ENCODE results near the gene PKNOX2. TPM values are rescaled to one million over a fixed set of nuclear protein-coding genes. Genes with fewer than 3 reads are reported as not detected.

The PKNOX2 gene
- total RNA-seq, 1 experiment from 2014 or later: 3.7 TPM

DNA sequence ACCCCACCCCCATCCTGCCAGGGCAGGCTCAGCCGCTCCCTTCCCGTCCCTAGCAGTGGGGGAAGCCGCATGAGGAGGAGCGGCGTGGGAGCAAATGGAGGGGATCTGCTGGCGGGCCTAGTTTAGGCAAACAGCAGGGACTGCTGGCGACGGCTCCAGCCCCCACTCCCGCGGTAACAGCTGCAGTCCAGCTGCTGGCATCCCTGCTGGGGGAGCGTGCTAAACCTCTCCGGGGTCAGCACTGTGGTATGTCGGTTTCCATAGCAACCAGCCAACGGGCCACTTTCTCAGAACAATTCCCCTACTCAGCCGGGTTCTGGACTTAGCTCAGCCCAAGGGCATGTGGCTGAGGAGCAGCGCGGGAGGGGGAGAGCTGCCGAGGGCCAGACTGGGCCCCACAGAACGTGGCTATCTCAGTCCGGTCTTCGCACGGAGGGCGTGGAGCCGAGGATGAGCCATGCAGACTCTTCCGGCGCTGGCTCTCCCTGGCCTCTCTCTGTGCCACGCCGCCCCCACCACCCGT lies 98.8 kb downstream of the PKNOX2 start:
- CTCF ChIA-PET: interaction anchor here (0.8 to 3.6 kb wide), 16 partner anchors 39 to 387 kb away, joined by 3 to 29 read pairs (median 4); no protein-coding TSS in a partner anchor
- DNase-seq (ENCODE audit: low spot score): peak; percentile 88
- POLR2A ChIA-PET: interaction anchor here (0.6 to 1.9 kb wide), 3 partner anchors 24 to 693 kb away, joined by 3 to 7 read pairs (median 4); partner anchors contain the start of gene PKNOX2
- H3K27me3 Mint-ChIP-seq (ENCODE audit: low read depth): peaks cover 42% of the 10 kb centered on the region
- H3K4me3 Mint-ChIP-seq: peak overlapping the region; percentile 57
- ATAC-seq: peak; percentile 77
- H3K4me1 Mint-ChIP-seq: peaks cover 41% of the 10 kb centered on the region
- H3K36me3 Mint-ChIP-seq: no peaks in the 10 kb centered on the region
- H3K9me3 Mint-ChIP-seq: no peaks in the 10 kb centered on the region
- H3K27ac Mint-ChIP-seq: no peak overlapping the region
- TF ChIP-seq NFE2L1 (CRISPR knock-in tag; IDR thresholded peaks at IDR 0.05): peak; percentile 82; the same call in 1 of the 2 replicates
- TF ChIP-seq NR2C2 (CRISPR knock-in tag; IDR thresholded peaks at IDR 0.05): no peak
- TF ChIP-seq RORB (CRISPR knock-in tag; IDR thresholded peaks at IDR 0.05): no peak
- TF ChIP-seq, protein P1, sequence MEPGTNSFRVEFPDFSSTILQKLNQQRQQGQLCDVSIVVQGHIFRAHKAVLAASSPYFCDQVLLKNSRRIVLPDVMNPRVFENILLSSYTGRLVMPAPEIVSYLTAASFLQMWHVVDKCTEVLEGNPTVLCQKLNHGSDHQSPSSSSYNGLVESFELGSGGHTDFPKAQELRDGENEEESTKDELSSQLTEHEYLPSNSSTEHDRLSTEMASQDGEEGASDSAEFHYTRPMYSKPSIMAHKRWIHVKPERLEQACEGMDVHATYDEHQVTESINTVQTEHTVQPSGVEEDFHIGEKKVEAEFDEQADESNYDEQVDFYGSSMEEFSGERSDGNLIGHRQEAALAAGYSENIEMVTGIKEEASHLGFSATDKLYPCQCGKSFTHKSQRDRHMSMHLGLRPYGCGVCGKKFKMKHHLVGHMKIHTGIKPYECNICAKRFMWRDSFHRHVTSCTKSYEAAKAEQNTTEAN (CRISPR knock-in tag; IDR thresholded peaks at IDR 0.05): peak; percentile 64; the same call in 1 of the 2 replicates
- TF ChIP-seq TCF7 (CRISPR knock-in tag; IDR thresholded peaks at IDR 0.05; ENCODE audit: low read depth): 0 out of 2 replicates have a peak, but pooled peaks have one; percentile 66
- TF ChIP-seq, protein P2, sequence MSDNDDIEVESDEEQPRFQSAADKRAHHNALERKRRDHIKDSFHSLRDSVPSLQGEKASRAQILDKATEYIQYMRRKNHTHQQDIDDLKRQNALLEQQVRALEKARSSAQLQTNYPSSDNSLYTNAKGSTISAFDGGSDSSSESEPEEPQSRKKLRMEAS (CRISPR knock-in tag; IDR thresholded peaks at IDR 0.05): peak; percentile 91
- no peak for TF ChIP-seq KAT7 (CRISPR knock-in tag; IDR thresholded peaks at IDR 0.05; ENCODE audit: borderline replicate concordance)
- peak; percentile 70 for TF ChIP-seq FOXP1 (CRISPR knock-in tag; IDR thresholded peaks at IDR 0.05; ENCODE audit: borderline replicate concordance)
- TF ChIP-seq, protein P3, sequence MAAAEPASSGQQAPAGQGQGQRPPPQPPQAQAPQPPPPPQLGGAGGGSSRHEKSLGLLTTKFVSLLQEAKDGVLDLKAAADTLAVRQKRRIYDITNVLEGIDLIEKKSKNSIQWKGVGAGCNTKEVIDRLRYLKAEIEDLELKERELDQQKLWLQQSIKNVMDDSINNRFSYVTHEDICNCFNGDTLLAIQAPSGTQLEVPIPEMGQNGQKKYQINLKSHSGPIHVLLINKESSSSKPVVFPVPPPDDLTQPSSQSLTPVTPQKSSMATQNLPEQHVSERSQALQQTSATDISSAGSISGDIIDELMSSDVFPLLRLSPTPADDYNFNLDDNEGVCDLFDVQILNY (CRISPR knock-in tag; IDR thresholded peaks at IDR 0.05): peak; percentile 65; the same call in 1 of the 2 replicates
- TF ChIP-seq TEAD1 (CRISPR knock-in tag; IDR thresholded peaks at IDR 0.05): peak; percentile 30; the same call in 1 of the 2 replicates
- TF ChIP-seq, protein P4, sequence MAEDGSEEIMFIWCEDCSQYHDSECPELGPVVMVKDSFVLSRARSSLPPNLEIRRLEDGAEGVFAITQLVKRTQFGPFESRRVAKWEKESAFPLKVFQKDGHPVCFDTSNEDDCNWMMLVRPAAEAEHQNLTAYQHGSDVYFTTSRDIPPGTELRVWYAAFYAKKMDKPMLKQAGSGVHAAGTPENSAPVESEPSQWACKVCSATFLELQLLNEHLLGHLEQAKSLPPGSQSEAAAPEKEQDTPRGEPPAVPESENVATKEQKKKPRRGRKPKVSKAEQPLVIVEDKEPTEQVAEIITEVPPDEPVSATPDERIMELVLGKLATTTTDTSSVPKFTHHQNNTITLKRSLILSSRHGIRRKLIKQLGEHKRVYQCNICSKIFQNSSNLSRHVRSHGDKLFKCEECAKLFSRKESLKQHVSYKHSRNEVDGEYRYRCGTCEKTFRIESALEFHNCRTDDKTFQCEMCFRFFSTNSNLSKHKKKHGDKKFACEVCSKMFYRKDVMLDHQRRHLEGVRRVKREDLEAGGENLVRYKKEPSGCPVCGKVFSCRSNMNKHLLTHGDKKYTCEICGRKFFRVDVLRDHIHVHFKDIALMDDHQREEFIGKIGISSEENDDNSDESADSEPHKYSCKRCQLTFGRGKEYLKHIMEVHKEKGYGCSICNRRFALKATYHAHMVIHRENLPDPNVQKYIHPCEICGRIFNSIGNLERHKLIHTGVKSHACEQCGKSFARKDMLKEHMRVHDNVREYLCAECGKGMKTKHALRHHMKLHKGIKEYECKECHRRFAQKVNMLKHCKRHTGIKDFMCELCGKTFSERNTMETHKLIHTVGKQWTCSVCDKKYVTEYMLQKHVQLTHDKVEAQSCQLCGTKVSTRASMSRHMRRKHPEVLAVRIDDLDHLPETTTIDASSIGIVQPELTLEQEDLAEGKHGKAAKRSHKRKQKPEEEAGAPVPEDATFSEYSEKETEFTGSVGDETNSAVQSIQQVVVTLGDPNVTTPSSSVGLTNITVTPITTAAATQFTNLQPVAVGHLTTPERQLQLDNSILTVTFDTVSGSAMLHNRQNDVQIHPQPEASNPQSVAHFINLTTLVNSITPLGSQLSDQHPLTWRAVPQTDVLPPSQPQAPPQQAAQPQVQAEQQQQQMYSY (CRISPR knock-in tag; IDR thresholded peaks at IDR 0.05): 0 out of 2 replicates have a peak, but pooled peaks have one; percentile 41
- TF ChIP-seq, protein P5, sequence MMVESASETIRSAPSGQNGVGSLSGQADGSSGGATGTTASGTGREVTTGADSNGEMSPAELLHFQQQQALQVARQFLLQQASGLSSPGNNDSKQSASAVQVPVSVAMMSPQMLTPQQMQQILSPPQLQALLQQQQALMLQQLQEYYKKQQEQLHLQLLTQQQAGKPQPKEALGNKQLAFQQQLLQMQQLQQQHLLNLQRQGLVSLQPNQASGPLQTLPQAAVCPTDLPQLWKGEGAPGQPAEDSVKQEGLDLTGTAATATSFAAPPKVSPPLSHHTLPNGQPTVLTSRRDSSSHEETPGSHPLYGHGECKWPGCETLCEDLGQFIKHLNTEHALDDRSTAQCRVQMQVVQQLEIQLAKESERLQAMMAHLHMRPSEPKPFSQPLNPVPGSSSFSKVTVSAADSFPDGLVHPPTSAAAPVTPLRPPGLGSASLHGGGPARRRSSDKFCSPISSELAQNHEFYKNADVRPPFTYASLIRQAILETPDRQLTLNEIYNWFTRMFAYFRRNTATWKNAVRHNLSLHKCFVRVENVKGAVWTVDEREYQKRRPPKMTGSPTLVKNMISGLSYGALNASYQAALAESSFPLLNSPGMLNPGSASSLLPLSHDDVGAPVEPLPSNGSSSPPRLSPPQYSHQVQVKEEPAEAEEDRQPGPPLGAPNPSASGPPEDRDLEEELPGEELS (CRISPR knock-in tag; IDR thresholded peaks at IDR 0.05): peak; percentile 73
- TF ChIP-seq, protein P6, sequence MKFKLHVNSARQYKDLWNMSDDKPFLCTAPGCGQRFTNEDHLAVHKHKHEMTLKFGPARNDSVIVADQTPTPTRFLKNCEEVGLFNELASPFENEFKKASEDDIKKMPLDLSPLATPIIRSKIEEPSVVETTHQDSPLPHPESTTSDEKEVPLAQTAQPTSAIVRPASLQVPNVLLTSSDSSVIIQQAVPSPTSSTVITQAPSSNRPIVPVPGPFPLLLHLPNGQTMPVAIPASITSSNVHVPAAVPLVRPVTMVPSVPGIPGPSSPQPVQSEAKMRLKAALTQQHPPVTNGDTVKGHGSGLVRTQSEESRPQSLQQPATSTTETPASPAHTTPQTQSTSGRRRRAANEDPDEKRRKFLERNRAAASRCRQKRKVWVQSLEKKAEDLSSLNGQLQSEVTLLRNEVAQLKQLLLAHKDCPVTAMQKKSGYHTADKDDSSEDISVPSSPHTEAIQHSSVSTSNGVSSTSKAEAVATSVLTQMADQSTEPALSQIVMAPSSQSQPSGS (CRISPR knock-in tag; IDR thresholded peaks at IDR 0.05; ENCODE audit: borderline replicate concordance, low read depth): 0 out of 2 replicates have a peak, but pooled peaks have one; percentile 43
- peak; percentile 19; the same call in 1 of the 2 replicates for TF ChIP-seq CREM (CRISPR knock-in tag; IDR thresholded peaks at IDR 0.05)
- peak; percentile 56 for TF ChIP-seq SP1 (CRISPR knock-in tag; conservative IDR thresholded peaks at IDR 0.05)
- TF ChIP-seq ATF1 (CRISPR knock-in tag; IDR thresholded peaks at IDR 0.05): 0 out of 2 replicates have a peak, but pooled peaks have one; percentile 78
- TF ChIP-seq MYBL2 (CRISPR knock-in tag; IDR thresholded peaks at IDR 0.05): no peak; the same call in 1 of the 2 replicates
- 0 out of 2 replicates have a peak, but pooled peaks have one; percentile 54 for TF ChIP-seq ZNF138 (CRISPR knock-in tag; conservative IDR thresholded peaks at IDR 0.05)
- TF ChIP-seq, protein P7, sequence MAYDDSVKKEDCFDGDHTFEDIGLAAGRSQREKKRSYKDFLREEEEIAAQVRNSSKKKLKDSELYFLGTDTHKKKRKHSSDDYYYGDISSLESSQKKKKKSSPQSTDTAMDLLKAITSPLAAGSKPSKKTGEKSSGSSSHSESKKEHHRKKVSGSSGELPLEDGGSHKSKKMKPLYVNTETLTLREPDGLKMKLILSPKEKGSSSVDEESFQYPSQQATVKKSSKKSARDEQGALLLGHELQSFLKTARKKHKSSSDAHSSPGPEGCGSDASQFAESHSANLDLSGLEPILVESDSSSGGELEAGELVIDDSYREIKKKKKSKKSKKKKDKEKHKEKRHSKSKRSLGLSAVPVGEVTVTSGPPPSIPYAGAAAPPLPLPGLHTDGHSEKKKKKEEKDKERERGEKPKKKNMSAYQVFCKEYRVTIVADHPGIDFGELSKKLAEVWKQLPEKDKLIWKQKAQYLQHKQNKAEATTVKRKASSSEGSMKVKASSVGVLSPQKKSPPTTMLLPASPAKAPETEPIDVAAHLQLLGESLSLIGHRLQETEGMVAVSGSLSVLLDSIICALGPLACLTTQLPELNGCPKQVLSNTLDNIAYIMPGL (CRISPR knock-in tag; IDR thresholded peaks at IDR 0.05): no peak; the same call in 1 of the 2 replicates
- TF ChIP-seq, protein P8, sequence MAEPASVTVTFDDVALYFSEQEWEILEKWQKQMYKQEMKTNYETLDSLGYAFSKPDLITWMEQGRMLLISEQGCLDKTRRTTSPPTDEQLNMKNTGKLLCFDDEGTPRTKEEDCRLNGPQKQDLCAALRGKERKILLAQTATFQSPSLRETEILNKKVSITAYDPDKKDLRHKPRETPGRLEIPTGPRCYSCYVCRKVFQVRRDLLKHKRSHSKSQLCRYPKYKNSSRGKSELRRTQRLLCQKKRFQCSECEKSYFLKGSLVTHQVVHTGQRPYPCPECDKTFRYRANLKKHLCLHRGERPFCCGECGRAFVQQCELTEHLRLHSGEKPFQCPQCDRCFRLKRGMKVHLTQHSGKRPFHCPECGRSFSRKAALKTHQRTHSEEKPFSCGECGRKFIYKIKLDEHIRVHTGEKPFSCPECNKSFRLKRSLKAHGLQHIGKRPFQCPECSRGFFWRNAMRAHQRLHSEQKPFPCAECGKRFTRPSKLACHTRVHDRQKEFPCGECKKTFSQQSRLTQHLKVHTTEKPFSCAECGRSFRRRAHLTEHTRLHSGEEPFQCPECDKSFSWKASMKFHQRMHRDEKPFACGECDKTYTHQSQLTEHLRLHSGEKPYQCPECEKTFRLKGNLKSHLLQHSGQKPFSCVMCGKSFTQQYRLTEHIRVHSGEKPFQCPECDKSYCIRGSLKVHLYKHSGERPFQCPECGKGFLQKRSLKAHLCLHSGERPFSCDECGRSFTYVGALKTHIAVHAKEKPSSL (CRISPR knock-in tag; conservative IDR thresholded peaks at IDR 0.05): no peak

Data from WTC11 (cell line).